Upper lobe of left lung (tissue), 4 donors: ENCODE measurements around the gene DNAJB4.

ENCODE experiments used
- POLR2A ChIP-seq, 4 donors: fragments of 450-650 bp; IDR thresholded peaks; one replicate each; pipeline ENCODE4 v1.5.1; 2016 to 2017; ENCODE audit warnings: antibody characterized with exemption in 4 of 4, mild to moderate bottlenecking in 2 of 4
- TF ChIP-seq, protein P1 (sequence below), 6 experiments: fragments of 450-650 bp in 4 of 6; fragments of 200-600 bp in 2 of 6; sonication (generic) in 2 of 6; IDR thresholded peaks; one replicate each; pipeline ENCODE4 v1.5.1; 2016 to 2019; ENCODE audit warnings: antibody characterized with exemption in 6 of 6

DNA sequence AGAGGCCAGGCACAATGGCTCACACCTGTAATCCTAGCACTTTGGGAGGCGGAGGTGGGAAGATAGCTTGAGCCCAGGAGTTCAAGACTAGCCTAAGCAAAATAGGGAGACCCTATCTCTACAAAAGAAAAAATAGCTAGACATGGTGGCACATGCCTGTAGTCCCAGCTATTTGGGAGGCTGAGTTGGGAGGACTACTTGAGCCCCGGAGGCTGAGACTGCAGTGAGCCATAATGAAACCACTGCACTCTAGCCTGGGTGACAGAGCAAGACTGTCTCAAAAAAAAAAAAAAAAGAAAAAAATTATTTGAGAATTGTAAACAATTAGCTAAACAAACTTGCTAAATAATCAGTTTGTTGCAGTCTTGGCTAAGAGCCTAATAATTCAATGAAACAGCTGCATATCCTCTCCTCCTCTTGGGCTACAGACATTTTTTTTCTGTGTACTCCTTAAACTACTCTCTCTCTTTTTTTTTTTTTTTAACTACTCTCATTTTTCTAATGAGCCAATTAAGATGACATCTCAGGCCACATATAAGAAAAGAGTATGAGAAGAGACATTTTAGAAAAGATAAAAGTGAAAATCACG lies 10.5 kb upstream of the DNAJB4 start:
- TF ChIP-seq POLR2A (IDR thresholded peaks at IDR 0.05) = no peak
- TF ChIP-seq, protein P1, sequence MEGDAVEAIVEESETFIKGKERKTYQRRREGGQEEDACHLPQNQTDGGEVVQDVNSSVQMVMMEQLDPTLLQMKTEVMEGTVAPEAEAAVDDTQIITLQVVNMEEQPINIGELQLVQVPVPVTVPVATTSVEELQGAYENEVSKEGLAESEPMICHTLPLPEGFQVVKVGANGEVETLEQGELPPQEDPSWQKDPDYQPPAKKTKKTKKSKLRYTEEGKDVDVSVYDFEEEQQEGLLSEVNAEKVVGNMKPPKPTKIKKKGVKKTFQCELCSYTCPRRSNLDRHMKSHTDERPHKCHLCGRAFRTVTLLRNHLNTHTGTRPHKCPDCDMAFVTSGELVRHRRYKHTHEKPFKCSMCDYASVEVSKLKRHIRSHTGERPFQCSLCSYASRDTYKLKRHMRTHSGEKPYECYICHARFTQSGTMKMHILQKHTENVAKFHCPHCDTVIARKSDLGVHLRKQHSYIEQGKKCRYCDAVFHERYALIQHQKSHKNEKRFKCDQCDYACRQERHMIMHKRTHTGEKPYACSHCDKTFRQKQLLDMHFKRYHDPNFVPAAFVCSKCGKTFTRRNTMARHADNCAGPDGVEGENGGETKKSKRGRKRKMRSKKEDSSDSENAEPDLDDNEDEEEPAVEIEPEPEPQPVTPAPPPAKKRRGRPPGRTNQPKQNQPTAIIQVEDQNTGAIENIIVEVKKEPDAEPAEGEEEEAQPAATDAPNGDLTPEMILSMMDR (IDR thresholded peaks at IDR 0.05) = no peak
